Hepatocyte (in vitro differentiated cells): ENCODE measurements around the gene SERBP1. TPM values are rescaled to one million over a fixed set of nuclear protein-coding genes. Genes with fewer than 3 reads are reported as not detected.

ENCODE experiments used
- DNase-seq: peaks from one replicate; pipeline ENCODE4 v3.0.0-alpha.2; 2016; ENCODE audit warnings: low spot score
- H2AFZ ChIP-seq: fragments of 200-600 bp; sonication (generic); 2 replicates; pipeline ENCODE4 v1.6.0; 2016; ENCODE audit warnings: antibody characterized with exemption, mild to moderate bottlenecking
- H3K27ac ChIP-seq: fragments of 200-600 bp; sonication (generic); 2 replicates; pipeline ENCODE4 v1.5.1; 2016; ENCODE audit warnings: mild to moderate bottlenecking
- H3K27me3 ChIP-seq: fragments of 200-600 bp; sonication (generic); 2 replicates; pipeline ENCODE4 v1.6.1; 2016
- H3K36me3 ChIP-seq: fragments of 200-600 bp; sonication (generic); replicated peaks from 2 replicates; pipeline ENCODE4 v1.5.1; 2016; ENCODE audit warnings: low read depth; ENCODE audit not compliant: insufficient read depth
- H3K4me1 ChIP-seq: fragments of 200-600 bp; sonication (generic); 2 replicates; pipeline ENCODE4 v1.5.1; 2016; ENCODE audit warnings: mild to moderate bottlenecking, moderate library complexity; ENCODE audit not compliant: insufficient read depth
- H3K4me2 ChIP-seq: fragments of 200-600 bp; sonication (generic); 2 replicates; pipeline ENCODE4 v1.6.0; 2016
- H3K4me3 ChIP-seq: fragments of 200-600 bp; sonication (generic); 2 replicates; pipeline ENCODE4 v1.5.1; 2016; ENCODE audit warnings: mild to moderate bottlenecking
- H3K79me2 ChIP-seq: fragments of 200-600 bp; sonication (generic); 2 replicates; pipeline ENCODE4 v1.6.0; 2017; ENCODE audit warnings: mild to moderate bottlenecking
- H3K9me2 ChIP-seq: fragments of 200-600 bp; sonication (generic); replicated peaks from 2 replicates; pipeline ENCODE4 v1.6.0; 2017; ENCODE audit warnings: mild to moderate bottlenecking; ENCODE audit not compliant: insufficient read depth
- H3K9me3 ChIP-seq: fragments of 200-600 bp; sonication (generic); 2 replicates; pipeline ENCODE4 v1.5.1; 2016; ENCODE audit warnings: low read depth, mild to moderate bottlenecking
- H4K20me1 ChIP-seq: fragments of 200-600 bp; sonication (generic); 2 replicates; pipeline ENCODE4 v1.6.0; 2016; ENCODE audit warnings: mild to moderate bottlenecking; ENCODE audit not compliant: insufficient read depth, poor library complexity, severe bottlenecking
- CTCF ChIP-seq: fragments of 200-600 bp; sonication (generic); IDR thresholded peaks from 2 replicates; pipeline ENCODE4 v1.5.1; 2016; ENCODE audit warnings: antibody characterized with exemption, mild to moderate bottlenecking; ENCODE audit not compliant: poor library complexity
- EZH2 ChIP-seq: fragments of 200-600 bp; sonication (generic); IDR thresholded peaks from 2 replicates; pipeline ENCODE4 v1.6.1; 2016; ENCODE audit warnings: antibody characterized with exemption, mild to moderate bottlenecking, borderline replicate concordance
- EZH2phosphoT487 ChIP-seq: fragments of 200-600 bp; sonication (generic); IDR thresholded peaks from one replicate; pipeline ENCODE4 v1.6.1; 2018; ENCODE audit warnings: antibody characterized with exemption, mild to moderate bottlenecking, low read depth, moderate library complexity; ENCODE audit not compliant: unreplicated experiment, severe bottlenecking
- WGBS: methylation state at CpG from one replicate; pipeline ENCODE4 v1.1.6; 2016; ENCODE audit warnings: low lambda C conversion rate; ENCODE audit errors: missing lambda C conversion rate; 5-methylcytosine and 5-hydroxymethylcytosine counted together
- polyA plus RNA-seq: library from polyadenylated mRNA; unstranded; fragments of >200 nt; fragmentation: Nextera tagmentation; extraction: Ambion mirVana; gene quantifications from 2 replicates; pipeline ENCODE4 v1.2.1, GENCODE V29; 2016
- total RNA-seq: library from RNA; depleted of rRNA; stranded (reverse); fragments of >200 nt; gene quantifications from 2 replicates; pipeline ENCODE4 v1.2.3, GENCODE V29; 2014

Gene SERBP1
- total and polyA plus RNA-seq, 2 experiments from 2014 or later: 102 to 178 TPM

DNA sequence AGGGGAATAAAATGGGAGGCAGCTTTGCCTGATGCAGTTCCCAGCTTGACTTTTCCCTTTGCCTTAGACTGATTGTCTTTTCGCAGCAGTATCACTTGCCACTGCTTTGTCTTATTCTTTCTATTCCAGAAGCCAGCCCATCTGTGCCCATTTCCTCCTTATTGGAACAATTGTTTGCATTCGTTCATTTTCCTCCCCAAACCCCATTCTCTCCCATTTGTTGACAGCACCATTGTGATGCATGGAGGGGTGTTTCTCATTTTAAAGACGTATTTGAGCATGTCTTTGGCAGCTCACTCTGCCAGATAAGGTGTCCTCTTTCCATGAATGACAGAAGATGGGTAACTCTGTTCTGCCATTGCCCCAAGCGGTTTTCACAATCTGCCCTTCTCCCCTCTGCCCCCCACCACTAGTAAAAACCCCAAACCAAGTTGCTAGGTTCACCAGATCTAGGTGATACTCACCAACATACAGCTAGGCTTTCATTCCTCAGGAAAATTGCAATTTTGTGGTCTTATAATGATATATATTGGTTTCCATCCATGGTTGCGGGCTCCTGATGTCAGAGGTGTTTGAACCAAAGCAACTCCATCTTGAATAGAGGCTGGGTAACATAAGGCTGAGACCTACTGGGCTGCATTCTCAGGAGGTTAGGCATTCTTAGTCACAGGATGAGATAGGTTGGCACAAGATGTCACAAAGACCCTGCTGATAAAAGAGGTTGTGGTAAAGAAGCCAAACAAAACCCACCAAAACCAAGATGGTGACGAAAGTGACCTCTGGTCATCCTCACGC is 30.8 kb downstream of the SERBP1 start:
- Histone ChIP-seq H3K4me1 (no peaks in the 10 kb centered on the region), H3K27me3 (no peaks in the 10 kb centered on the region), H3K4me2 (no peak overlapping the region), H3K27ac (no peak overlapping the region), H3K9me2 (no peaks in the 10 kb centered on the region), H3K36me3 (no peaks in the 10 kb centered on the region), H3K79me2 (no peaks in the 10 kb centered on the region), H3K9me3 (no peaks in the 10 kb centered on the region), H3K4me3 (no peak overlapping the region), H2AFZ (no peak overlapping the region), H4K20me1 (no peaks in the 10 kb centered on the region)
- TF ChIP-seq EZH2phosphoT487: no peak
- no peak for TF ChIP-seq CTCF
- no peak for TF ChIP-seq EZH2
- WGBS: 79% methylated on average over 7 of the region's 7 CpGs
- no peak for DNase-seq

DNA sequence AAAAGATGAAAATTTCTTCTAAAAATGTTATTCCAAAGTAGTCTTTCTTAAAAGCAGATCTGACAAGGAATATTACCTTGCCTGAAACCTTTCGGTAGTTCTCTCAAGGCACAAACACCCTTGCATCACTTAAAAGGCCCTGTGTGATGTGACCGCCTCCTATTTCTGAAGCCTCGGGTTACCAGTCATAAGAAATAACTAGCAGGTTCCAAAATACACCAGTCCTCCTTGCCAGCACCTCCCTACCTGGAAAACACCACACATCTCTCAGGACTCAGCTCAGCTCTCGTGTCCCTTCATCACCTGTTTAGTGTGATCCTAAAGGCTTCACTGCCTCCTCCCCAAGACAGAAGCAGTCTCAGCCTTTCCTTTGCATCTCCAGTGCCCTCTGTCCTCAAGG is 35.7 kb downstream of the SERBP1 start:
- H2AFZ ChIP-seq: no peak overlapping the region
- H3K79me2 ChIP-seq: no peaks in the 10 kb centered on the region
- WGBS: 97% methylated on average over 4 of the region's 4 CpGs
- H4K20me1 ChIP-seq: no peaks in the 10 kb centered on the region
- H3K27me3 ChIP-seq: no peaks in the 10 kb centered on the region
- no peak overlapping the region for H3K27ac ChIP-seq
- H3K9me2 ChIP-seq: no peaks in the 10 kb centered on the region
- no peak overlapping the region for H3K4me2 ChIP-seq
- no peak for TF ChIP-seq EZH2phosphoT487
- no peak for TF ChIP-seq CTCF
- TF ChIP-seq EZH2: no peak
- no peaks in the 10 kb centered on the region for H3K4me1 ChIP-seq
- no peak overlapping the region for H3K4me3 ChIP-seq
- H3K36me3 ChIP-seq: no peaks in the 10 kb centered on the region
- no peak for DNase-seq
- H3K9me3 ChIP-seq: no peaks in the 10 kb centered on the region

- H3K27ac ChIP-seq: no peak overlapping the region
- no peaks in the 10 kb centered on the region for H3K27me3 ChIP-seq
- H3K4me3 ChIP-seq: no peak overlapping the region
- no peaks in the 10 kb centered on the region for H3K79me2 ChIP-seq
- H3K36me3 ChIP-seq: no peaks in the 10 kb centered on the region
- no peak for DNase-seq
- 91% methylated on average over 3 of the region's 3 CpGs for WGBS
- no peaks in the 10 kb centered on the region for H3K4me1 ChIP-seq
- no peak overlapping the region for H3K4me2 ChIP-seq
- no peaks in the 10 kb centered on the region for H4K20me1 ChIP-seq
- H3K9me3 ChIP-seq: no peaks in the 10 kb centered on the region
- TF ChIP-seq EZH2 (no peak), EZH2phosphoT487 (no peak), CTCF (no peak)
- H3K9me2 ChIP-seq: no peaks in the 10 kb centered on the region
- no peak overlapping the region for H2AFZ ChIP-seq
Observed at GRCh38 chr1:67393737-67394136, 36.5 kb downstream of the SERBP1 start.
